DMS 273 (cell line): ENCODE results near the gene ABCA12.

Experiments used
- DNase-seq: peaks from one replicate; lab custom pipeline; 2025; ENCODE audit not compliant: unreplicated experiment; lab: John Stamatoyannopoulos, UW

ABCA12 gene

DNA sequence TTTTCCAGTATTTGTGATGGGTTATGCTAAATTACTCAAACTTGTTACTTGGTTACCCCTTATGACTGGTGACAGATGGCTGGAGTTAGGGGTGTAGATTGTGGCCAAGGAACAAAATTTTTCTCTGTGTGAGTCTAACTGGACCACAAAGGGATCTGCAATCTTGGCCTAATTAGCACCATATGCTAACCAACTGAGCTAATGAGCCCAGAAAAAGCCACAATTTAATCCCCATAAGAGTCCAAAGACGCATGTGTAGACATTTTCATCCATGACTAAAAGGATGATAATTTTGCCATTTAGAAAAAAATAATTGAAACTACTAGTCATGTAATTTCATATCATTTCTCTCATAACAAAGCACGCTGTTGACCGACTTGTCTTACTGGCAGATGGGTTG, 151.2 kb downstream of the ABCA12 start:
- peak; percentile 56 for DNase-seq

DNA sequence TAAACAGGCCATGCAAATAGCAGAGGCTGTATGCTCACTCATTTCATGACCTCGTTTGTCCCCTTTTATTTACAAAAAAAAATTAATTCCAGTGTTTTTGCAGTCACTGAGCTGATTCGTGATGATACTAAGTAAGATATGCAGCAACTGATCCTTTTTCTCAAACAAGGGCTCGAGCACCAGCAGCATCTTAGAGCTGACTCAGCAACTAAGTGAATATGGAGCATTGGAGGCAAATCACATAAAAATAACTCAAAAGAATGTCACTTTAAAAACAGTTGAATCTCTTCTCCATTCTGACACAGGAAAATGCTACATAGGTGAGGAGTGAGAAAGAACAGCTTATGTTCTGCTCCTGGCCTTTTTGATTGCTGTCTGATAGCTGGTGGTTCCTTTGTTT, 152.8 kb downstream of the ABCA12 start:
- no peak for DNase-seq

DNA sequence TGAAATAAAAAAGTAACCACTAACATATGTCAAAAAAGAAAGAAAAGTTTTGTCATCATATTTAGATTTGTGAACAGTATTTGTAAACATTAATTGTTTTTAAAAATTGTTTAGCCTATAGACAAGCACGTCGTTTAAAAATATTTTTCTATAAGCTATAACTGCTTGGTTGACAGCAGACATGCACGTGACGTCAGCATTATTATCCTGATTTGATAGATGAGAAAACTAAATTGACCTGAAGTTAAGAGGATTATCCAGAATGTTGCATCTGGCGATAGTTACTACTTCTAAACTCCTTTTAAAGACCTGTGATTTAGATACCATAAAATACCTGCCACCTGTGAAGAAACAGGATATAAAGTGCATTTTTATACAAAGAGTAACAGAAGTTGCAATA, 172.0 kb downstream of the ABCA12 start:
- no peak for DNase-seq

DNA sequence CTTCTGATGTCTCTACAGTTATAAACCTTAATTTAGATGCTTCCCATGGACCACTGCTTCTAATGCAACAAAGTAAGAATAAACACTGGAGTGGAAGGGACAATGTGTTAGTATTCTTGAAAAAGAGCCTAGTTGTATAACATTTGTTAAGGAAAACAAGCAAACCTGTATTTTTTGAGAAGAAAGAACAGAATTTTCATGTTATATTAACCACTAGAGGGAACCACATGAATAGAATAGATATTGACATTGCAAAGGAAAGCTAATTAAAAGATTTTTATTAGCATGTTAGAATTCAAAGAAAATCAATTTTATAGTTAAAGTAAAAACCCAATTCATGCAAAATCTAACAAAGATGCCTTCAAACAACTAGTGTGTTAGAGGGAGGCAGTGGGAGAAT, 177.7 kb downstream of the ABCA12 start:
- peak; percentile 25 for DNase-seq

DNA sequence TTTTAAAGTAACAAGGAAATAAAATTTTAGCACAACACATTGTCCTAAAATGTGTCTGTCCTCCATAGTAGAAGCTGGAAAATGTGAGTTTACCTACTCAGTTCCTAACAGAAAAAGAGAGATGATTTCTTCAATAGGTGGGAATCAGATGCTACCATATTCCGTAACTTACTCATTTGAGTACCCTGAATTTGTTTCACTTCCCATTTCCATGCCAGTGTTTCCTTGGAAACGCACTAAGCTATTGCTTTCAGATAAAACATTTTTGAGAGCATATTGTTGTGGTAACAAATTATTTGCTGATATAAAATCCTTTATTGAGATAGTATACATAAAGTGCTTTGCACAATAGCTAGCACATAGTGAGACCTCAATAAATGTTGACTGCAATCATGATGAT, 191.5 kb downstream of the ABCA12 start:
- DNase-seq, result no peak

DNA sequence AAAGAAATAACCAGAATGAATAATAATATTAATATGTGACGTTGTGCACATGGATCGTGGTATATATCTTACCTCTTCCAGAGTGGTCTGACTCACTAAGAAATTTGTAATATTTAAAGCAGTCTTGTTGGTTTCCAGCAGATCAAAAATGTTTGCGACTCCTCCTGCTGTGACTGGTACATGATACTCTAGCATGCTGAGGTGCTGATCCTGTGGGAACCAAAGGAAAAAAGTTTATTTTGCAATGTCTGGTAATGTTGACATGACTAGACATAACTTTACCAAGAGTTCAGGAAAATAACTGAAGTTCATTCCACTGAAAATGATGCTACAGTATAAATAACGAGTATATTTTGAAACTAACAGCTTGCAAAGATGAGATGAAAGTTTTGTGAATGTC, 204.4 kb downstream of the ABCA12 start:
- no peak for DNase-seq

DNA sequence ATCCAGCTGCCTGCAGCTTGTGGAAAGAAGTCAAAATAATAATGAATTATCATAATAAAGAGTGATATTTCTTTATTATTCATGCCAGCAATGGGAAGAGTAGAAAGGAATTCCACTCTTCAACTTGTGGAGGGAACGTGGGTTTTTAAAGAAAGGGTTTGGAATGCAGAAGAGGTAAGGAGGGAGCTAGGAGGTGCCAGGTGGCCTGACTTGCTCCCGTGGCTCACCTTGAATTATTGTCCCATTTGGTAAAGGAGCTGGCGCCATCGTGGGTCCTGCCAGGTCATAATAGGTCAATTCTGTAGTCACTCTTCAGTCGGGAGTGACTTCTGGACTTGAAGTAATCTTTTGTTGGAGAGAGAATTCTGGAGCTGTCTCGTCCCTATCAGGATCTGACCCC, 233.8 kb downstream of the ABCA12 start:
- DNase-seq, result no peak

DNA sequence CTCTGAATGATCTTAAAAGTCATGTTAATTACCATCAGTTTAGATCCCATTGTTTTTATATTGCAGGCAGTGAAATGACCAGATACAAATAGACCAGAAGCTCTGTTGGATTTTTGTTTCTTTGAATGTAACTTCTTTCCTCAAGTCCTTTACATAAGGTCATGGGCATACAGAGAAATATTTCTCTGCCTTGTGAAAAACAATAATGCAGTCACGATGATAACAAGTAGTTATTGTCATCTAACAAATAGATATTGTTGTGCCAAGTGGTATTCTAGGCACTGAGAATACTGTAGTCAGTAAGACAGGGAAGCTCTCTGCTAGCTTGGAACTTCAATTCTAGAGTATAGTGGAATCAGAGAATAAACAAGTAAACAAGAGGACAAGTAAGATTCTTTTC, 234.2 kb downstream of the ABCA12 start:
- no peak for DNase-seq

DNA sequence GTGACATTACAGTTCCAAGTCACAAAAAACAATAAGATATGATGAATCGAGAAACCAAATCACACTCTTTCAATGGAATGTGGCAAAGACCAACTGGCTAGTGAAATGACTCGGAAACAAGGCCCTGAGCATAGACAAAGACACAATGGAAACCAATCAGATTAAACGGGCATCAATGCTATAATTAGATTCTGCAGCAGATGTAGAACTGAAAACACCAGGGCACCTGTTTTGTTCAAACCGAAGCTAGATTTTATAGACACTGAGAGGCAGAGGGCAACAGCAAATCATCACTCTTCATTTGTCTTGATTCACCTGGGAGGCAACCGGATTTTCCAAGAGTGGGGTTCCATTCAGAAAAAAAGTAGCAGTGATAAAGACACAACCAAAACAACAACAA, 236.1 kb downstream of the ABCA12 start:
- no peak for DNase-seq

DNA sequence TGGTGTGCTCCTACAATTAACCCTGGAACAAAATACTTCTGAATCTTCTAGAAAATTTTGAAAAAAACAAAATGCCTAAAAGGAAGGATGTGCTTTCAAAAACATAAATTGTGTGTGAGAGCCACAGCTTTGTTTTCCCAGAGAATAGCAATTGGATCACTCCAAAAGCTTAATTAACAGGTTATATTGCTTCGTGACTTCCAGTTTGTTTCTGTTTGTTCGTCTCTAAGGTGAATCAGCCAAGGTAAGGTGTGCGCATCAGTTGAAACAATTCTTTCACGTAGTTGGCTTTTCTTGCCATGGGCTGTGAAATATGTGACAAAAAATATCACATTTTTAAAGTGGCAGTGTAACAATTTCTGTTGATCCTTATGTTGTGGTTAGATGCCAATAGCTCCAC, 238.7 kb downstream of the ABCA12 start:
- no peak for DNase-seq

DNA sequence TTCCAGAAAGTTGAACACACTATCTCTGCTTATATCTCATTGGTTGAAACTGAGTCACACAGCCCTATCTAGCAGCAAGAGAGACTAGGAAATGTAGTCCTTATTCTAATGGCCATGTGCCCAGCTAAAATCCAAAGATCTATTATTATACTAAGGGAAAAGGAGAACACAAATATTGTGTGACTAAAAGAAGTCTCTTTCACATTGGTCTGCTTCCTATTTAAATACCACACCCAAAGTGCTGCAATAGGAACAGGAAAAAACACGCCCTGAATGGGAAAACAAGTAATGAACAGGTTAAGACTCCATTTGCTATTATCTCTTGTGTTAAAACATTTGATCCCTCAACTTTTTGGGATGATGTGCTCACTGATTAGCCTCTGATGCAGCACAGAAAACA, 242.2 kb downstream of the ABCA12 start:
- no peak for DNase-seq

DNA sequence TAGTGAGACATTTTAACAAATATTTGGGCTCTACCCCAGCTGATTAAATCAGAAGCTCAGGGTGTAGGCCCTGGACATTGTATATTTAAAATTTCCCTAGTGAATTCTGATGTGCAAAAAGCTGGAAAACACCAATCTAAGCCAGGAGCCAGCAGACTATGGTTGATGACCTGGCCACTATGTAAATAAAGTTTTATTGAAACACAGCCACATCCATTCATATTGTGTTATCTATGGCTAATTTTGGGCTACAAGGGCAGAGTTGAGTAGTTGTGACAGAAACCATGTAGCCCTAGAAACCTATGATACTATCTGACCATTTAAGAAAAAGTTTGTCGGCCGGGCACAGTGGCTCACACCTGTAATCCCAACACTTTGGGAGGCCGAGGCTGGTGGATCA, 243.0 kb downstream of the ABCA12 start:
- no peak for DNase-seq

DNA sequence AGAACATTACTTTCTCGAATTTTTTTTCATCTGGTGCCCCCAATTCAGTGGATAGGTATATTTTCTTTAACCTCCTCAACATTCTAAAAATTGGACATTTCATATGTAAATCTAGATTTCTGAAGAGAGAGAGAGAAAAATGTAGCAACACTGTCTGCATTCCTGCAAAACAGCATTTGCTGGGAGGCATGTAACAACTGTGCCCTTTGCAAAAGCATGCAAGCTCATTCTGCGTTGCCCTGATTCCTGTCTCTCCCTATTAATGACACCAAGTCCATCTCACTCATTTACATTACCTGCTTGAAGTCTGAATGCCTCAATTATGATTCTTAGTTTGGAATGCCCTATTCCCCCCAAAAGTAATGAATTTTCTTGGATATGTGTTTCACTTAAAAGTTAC, 249.1 kb downstream of the ABCA12 start:
- DNase-seq, result no peak

DNA sequence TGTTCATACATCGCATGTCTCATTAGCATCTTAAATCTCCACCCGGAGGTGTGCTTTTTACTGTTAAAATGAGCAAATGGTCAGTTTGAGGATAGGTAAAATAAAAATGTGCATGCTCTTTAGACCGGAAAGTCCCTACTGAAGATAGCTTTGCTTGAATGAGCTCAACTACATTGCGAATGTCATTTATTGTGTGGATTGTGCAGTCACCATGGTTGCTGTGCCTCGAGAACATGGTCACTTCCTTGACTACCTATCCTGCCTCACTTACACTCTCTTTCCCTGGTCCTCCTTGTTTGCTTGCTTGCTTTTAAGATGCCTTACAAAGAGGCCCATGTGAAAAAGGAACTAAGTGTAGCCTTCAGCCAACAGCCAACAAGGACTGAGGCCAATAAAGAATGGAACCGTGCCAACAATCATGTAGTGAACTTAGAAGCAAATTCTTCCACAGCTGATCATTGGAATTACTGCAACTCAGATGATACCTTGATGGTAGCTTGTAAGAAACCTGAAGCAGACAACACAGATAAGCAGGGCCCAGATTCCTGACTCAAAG, 256.7 kb downstream of the ABCA12 start:
- DNase-seq, result peak; percentile 26
